ENCODE data around the gene FAM53B. TPM values are rescaled to one million over a fixed set of nuclear protein-coding genes. Genes with fewer than 3 reads are reported as not detected.

FAM53B gene
- total RNA-seq, 1 experiment from 2014 or later: 8.7 TPM

DNA sequence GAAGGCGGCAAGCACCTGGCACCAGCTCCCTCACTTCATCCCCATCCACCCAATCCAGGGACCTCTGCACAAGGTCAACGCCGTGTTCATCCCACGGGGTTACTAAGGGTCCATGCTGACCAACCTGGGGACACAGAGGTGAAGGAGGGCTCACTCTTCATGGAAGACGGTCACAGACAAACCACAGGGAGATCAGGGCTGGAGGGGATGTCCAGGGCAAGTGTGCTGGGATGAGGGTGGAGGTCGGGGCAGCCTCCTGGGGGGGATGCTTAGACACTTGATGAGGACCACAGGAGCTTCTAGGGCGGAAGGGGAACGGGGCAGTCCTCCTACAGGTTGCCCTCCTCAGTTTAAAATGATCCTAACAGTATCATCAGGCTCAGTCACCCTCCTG is 46.7 kb downstream of the FAM53B start:
- no peak for DNase-seq (ENCODE audit: low spot score)

DNA sequence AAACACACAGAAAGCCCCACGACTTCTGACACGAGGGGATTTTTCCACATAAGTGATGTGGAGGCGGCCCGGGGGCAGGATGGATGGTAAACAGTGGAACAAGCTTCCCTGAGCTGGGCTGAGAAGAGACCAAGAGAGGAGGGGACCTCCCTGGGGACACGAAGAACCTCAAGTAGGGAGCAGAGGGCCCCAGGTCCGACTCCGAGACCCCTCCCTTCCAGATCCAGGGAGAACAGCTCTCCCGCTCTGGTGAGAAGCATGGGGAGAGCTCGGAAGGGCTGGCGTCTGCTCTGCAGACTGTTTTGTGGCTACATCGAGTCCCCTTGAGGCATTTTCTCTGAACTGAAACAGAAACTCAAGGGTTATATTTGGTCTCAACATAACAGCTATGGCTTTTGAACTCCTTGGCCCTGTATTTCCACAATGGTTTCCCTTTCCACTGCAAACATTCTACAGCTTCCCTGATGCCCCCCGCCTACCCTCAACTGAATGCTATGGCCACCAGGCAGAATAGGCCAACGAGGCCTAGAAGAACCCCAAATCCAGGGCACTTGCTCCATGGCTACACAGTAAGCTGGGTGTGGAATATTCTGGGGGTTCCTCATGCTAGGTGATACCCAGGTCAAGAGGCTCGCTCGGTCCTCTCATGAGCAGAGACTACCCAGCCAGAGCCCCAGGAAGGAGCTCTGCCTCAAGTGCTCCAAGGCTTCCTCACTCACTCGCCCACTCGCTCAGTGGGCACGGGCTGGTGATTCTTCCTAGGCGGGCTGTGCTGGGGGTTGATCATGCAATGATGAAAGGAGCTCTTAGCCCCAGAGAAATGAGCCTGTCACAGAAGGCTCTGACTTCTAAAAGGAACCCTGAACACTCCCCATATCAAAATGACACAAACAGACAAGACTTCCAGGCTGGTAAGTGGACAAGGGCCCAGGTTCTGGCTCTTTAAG is 47.5 kb downstream of the FAM53B start:
- no peak for DNase-seq (ENCODE audit: low spot score)

DNA sequence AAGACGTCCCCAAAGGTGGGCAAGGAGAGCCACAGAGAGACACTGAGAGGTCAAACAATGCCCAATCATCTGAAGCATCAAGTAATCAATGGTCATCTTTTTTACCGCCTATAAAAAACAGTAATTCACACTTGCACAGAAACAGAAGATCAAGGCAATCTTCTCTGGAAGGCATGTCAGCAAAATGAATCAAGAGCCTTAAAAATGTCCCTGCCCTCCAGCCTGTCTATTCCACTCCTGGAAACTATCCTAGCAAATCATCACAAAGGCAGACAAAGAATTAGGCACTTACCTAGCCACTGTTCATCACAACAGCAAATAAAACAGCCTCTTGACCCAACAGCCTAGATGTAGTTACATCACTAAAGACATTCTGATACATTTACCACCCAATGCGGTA is 48.9 kb downstream of the FAM53B start:
- no peak for DNase-seq (ENCODE audit: low spot score)

DNA sequence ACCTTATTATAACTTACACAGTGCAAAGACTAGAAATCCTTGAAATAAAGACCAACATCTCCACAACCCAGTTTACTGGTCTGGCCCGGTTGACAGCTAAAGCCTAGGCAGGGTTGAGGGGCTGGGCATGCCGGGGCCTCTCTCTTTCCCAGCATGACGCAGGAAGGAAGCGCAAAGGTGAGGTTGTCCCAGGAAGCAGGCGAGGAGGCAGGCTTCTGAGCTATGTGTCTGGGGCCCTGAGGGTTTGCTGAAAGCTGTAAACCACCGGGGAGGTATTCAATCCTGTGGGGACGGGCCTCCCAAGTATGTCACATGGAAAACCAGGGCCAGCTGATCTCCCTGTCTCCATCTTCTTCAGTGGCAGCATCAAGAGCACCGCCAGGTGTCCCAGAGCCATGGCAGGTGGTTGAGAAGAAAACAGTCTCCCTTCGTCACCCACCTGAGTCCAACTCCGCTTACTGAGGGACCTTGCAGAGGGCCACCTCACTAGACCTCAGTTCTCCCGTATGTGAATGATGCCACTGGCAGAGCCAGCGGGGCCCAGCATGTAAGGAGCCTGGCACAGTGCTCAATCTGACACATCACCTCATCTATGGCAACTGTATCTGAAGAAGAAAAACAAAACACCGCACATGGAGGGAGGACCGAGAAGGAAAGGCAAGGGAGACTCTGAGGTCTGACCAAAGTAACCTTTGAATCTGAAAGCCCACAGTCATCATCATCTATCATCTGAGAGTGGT is 49.5 kb downstream of the FAM53B start:
- DNase-seq (ENCODE audit: low spot score): no peak

DNA sequence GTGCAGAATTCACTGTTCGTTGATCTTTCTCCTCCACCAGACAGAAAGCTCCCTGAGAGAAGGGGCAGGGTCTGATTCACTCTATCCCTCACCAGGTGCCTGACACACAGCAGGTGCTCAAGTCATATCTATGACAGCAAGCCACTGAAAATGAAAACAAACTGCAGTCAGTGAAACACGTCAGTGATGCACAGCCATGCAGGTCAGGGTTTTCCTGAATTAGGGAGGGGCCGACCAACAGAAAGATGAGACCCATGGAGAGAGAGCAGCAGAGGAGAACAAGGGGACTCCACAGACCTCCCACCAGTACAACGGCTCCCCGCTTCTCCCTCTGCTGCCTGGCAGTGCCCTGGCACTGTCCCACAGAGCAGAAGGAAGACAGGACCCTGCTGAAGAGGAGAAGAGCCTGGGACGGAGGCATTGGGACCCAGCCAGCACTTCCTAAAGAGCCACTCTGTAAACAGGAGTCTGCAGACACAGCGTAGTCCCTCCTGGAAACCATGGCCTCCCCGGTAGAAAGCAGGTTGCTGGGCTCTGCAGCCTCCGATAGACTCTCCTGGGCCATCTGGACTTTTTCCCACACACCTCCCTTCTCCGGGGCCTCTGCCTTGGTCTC is 50.3 kb downstream of the FAM53B start:
- DNase-seq (ENCODE audit: low spot score): no peak

DNA sequence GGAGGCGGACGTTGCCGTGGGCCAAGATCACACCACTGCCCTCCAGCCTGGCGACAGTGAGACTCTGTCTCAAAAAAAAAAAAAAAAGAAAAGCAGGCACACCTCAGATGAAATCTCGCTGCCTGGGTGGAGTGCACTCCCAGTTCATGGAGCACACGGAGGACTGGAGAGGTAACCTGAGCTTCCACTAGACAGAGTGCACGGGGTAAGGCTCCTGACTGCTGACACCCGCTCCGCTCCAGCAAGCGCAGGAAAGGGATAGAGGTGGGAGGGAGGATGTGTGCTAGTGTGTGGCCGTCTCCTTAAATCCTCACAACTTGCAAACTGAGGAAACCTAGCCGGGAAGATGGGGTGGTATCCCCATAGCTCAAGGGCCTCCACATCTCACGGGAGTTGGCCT is 50.8 kb downstream of the FAM53B start:
- no peak for DNase-seq (ENCODE audit: low spot score)

DNA sequence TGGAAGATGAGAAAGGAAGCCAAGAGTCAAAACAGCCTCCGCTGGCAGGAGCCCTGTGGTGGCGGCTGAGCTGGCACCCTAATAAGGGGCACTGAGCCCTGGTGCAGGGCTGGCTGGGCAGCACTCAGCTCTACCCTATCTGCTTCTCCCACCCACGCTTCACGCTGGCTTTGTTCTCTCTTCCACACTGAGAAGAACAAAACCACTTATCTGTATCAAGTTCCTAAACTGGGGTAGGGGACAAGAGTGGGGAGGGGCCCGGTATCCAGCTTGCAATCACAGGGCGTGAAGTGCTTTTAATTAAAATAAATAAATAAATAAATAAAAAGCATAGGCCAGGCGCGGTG is 52.1 kb downstream of the FAM53B start:
- DNase-seq (ENCODE audit: low spot score): no peak

DNA sequence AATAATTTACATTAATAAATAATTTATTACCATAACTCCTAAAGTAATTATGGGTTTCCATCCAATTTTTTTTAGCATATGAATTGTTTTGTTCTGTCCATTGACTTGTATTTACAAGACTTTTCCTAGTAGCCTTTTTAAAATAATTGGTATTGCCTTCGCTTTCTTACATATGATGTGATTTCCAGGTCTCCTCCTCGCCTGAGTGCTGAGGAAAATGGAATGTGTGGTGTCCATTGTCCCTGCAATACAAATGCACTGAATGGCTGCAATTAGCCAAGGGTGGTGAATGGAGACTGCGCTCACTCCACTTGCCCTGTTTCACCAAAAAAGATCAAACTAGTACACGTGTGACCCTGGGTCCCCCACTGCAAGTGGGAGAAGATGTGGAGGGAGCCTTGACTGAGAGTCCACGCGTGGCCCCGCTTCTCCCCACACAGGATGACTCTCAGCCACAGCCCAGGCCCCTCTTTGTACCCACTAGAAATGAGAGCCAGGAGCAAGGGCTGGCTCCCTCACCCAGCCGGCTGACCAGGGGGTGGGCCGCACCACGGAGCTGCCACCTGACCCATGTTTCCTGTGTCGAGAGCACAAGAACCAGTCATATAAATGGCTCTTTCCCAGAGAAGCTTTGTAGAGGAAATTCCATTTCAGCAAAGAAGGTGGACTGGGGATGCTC is 52.6 kb downstream of the FAM53B start:
- DNase-seq (ENCODE audit: low spot score): no peak

DNA sequence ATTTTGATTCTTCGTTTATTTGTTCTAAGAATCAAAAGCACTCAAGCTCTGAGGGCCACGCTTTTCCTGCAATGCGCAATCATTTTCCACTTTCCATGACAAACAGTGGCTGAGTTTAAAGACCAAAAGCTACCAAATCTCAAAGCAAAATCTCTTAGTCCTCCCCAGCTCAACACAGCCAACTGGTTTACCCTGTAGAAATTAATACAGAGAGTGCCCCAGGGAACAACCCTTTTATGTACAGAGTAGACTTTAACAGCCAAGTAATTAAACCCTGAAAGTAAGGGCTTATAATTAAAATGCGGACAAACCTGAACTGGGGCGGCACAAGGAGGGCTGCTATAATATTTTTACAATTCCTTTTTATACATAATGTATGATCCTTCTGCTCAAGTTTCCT is 53.2 kb downstream of the FAM53B start:
- DNase-seq (ENCODE audit: low spot score): no peak

DNA sequence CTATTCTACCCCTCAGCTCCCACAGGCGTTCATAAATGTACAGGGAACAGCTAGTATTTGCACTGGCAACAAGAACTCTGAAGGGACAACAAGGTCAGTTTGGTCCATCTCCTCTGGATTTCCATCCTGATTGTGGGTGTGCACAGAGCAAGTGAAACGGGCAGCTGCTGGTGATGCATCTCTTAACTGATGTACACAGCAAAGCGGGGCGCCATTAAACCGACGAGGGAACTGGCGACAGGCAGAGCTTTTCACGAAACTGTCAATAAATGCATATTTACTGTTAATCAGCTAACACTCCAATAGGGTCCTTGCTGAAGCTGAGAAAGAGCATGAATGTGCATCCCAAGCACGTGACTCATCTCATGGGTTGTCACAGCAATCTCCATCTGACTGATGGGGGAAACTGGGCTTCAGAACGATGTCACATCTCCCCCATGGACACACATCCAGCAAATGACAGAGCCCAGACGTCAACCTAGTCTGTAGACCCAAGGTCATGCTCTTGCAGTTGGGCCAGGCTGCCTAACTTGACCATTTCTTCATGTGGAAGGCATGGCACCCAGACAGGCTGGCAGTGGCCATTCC is 54.2 kb downstream of the FAM53B start:
- DNase-seq (ENCODE audit: low spot score): no peak

DNA sequence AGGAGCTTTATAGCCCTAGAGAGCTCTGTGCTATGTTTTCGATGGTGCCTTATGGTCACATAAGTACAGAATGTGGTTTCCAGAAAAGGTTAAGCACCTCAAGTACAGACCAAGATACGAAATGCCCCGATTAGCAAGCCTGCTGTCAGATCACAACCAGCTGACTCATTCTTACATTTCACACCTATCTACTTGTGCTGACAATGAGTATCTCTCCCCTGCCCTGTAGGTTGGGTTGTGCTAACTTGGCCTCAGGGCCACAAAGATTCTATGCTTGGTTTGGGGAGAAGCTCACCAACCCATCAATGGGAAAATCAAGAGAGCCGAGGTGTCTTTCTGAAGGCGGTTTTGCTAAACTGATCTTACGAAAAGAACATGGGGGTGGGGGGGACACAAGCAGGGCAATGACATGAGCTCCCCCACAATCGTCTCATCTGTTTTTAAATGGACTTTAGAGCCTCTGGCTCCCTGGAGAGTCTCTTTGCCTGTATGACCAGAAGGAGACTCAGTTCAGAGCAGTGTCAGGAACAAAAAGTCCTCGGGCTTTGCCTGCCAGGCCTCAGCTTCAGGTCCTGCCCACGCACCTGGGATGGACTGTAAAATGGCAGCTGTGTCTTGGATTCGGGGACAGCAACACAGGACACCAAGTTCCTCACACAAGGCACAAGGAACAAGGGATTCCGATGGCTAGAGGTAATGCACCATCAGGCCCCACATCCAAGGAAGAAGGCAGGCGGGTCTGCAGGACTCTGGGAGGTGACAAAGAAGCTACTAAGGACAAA is 55.1 kb downstream of the FAM53B start:
- DNase-seq (ENCODE audit: low spot score): no peak

DNA sequence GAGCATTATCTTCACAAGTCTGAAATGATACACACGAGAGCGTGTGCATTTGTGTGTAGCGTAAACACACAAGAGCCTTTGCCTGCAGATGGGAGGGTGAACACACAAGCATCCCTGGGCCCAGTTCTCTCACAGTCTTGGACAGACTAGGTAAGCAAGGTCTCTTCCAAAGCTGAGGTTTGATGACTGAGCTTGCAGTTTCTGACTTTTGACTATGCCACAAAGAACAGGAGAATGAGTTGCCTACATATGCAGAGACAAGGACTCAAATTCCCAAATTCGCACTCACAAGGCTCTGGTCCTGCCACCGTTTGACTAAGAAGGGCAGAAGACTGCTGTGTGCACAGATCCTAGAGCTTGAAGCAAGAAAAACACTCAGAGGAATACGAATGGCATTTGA is 55.8 kb downstream of the FAM53B start:
- DNase-seq (ENCODE audit: low spot score): no peak

DNA sequence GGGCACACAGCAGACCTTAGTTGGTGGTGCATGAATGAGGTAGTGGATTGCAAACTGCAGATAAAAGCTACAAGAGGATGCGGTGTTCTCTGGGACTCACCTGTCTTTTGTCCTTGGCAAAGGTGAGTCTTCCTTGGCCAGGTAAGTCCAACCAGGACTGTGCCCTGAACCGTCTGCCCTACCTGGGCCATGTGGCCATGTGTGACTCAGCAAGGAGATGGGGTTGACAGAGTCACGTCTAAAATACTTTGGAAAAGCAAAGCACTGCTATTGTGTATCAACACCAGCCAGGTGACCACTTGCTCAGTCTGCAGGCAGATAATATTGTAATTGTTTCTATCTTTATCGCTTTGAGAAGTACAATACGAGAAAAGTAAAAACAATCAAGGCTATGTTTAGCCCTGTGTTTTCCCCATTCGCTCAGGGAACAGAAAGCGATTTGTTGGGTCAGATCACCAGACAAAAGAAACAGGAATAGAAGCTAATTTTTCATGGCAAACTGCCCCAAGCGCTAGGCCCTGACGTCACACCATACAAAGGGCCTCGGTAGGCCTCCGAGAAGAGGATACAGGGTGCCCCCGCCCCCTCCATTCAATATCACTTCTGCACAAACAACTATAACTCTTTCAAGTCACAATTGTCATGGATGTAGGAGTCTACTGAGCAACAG is 57.3 kb downstream of the FAM53B start:
- DNase-seq (ENCODE audit: low spot score): no peak

DNA sequence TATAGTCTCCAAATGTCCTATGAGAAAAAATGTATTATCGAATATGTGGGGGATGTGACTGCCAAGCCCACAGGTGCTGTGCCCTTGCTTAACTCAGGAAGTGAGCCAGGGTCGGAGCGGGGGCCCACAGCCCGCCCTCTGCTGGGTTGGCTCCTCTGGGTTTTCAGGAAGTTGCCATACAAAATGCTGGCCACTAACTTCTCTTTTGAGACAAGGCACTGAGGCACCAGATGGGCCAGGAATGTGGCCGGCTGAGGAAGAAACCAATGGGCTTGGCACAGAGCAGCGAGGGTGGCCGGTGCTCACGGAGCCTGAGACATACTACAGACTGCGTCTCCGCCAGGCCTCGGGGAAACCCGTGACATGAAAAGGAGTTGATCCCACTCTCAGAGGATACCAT is 58.9 kb downstream of the FAM53B start:
- DNase-seq (ENCODE audit: low spot score): no peak

DNA sequence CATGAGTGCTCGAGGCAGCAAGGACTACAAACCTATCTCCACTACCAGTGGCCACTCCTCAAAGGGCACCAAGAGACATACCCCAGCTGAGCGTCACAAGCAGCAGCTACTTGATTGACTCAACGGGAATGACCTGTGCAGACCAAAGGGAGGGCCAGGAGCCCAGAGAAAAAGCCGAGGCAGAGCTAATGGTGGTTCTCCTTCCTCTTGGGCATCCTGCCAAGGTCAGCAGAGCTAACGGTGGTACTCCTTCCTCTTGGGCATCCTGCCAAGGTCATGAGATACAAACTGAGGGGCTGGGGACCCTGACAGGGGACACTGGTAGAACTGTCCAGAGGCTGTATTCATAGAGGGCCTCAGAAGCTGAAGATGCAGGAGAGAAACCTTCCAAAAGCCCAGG is 60.4 kb downstream of the FAM53B start:
- no peak for DNase-seq (ENCODE audit: low spot score)

DNA sequence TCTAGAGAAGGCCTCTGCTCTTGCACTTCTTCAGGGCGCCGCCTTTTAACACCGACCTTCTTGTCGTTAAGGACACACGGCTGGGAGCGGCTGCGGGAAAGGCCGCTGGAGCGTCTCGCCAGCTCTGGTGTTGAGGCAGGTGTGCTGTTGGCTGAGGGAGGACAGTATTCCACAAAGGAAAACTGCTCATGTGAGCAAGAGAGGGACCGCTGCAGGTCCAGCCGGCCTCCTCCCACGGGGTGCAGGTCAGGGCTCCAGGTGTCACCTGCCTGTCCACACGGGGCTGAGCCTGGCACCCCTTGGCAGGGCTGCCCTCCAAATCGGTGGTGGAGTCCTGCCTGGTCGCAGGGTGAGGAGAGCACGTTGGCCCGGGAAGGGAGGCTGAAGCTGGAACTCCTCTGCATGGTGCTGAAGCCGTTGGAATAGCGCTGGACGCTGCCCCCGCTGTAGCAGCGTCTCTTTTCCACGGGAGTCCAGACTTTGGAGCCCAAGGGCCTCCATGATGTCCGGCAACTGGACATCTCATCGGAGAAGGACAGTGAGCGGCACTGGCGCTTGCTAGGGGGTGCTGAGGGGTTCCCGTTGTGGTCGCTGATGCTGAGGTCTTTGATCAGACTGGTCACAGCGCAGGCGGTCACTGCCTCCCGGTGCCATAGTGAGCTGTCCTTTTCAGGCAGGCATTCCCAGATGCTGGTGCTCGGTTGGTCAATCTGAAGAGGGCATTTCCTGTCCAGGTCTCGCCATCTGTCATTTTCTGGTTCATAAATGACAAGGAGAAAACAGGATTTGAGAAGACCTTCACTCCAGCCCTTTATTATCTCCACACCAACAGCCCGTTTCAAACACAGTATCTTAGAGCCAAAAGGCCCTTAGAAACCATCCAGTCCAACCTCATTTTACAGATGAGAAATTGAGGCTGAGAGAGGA is 62.3 kb downstream of the FAM53B start:
- no peak for DNase-seq (ENCODE audit: low spot score)

DNA sequence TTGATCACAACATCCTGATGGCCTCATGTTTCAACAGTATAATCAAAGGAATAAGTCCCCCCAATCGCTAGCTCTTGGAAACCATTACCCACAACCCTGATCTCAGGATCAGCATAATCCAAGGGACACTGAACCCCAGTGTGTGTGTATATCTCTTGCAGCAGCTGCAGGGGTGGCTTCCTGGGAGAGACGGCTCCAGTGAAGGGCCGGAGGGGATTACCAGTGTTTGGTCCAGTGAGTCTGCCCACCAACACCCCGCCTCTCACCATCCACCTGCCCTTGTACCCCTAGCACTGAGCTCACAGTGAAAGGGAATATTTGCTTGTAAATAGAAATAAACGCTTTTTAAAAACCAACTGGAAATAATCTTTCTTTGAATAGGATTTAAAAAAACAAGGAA is 63.1 kb downstream of the FAM53B start:
- DNase-seq (ENCODE audit: low spot score): no peak

DNA sequence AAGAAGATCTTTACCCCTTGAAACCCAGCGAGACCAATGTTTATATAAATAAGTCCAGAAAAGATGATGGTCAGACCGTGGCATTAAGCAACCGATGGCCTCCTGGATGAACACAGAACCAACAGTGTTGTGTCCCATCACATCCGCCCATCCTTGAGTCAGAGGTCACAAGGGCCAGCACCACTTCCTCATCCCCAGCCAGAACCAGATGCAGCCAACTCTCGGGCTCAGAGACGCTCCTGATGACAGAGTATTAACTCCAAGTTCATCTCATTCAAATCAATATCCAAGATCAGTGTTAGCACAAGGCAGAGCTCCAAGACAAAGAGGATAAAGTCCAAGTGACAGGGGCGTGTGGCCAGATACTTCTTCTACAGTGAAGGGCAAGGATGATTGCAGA is 63.5 kb downstream of the FAM53B start:
- DNase-seq (ENCODE audit: low spot score): no peak

DNA sequence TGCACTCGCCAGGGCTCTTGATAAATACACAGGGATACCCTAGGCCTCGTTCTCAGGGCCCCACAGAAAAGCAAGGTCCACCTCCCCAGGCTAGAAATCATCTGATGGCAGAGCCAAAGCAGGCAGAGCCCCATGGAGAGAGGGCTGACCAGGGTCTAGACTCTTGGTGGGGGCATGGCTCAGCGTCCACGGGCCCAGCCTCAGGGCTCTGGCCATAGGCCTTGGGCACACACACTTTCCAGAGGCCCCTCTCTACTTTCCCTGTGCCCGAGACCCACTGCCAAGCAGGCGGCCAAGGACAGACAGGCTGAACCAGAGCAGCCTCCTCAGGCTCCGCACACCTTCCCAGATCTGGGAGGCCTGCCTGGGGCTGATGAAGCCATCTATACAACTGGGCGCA is 64.8 kb downstream of the FAM53B start:
- DNase-seq (ENCODE audit: low spot score): no peak

Measured in A172 (cell line).